ENCODE data around the gene OR4K2. TPM values are rescaled to one million over a fixed set of nuclear protein-coding genes. Genes with fewer than 3 reads are reported as not detected.

Gene OR4K2
- total RNA-seq, 2 donors from 2014 or later = not detected

DNA sequence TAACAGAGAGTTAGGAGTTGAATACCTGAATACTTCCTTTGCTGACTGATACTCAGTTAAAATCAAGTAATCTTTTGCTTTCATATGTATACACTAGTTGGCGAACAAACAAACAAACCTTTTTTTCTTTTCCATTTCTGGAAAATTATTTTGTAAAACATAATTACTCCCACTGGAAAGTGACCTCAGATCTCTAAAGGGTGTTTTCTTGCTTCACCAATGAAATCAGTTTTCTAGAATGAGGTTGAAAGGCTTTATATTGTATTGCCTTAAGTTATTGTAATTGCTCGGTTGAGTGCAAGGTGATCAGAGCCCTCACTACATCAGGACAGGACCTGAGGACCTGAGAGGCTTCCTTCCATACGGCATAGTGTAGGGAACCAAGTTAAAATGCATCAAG lies 55.7 kb downstream of the OR4K2 start, which contains the start of gene OR4K1:
OR4K1 (plus strand) TSS at position 301 of the 400 bp plus-strand sequence. CDS start 4,750 bp downstream, outside the sequence.
- Histone ChIP-seq H3K27ac (no peak within 1 kb of the TSS), H3K27me3 (no peaks in the 10 kb centered on the region), H3K9me3 (no peaks in the 10 kb centered on the region), H3K4me1 (no peaks in the 10 kb centered on the region), H3K4me3 (no peak within 1 kb of the TSS), H3K36me3 (no peaks in the 10 kb centered on the region)
- no peak for DNase-seq (ENCODE audit: low spot score)
- TF ChIP-seq, protein P1, sequence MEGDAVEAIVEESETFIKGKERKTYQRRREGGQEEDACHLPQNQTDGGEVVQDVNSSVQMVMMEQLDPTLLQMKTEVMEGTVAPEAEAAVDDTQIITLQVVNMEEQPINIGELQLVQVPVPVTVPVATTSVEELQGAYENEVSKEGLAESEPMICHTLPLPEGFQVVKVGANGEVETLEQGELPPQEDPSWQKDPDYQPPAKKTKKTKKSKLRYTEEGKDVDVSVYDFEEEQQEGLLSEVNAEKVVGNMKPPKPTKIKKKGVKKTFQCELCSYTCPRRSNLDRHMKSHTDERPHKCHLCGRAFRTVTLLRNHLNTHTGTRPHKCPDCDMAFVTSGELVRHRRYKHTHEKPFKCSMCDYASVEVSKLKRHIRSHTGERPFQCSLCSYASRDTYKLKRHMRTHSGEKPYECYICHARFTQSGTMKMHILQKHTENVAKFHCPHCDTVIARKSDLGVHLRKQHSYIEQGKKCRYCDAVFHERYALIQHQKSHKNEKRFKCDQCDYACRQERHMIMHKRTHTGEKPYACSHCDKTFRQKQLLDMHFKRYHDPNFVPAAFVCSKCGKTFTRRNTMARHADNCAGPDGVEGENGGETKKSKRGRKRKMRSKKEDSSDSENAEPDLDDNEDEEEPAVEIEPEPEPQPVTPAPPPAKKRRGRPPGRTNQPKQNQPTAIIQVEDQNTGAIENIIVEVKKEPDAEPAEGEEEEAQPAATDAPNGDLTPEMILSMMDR (IDR thresholded peaks at IDR 0.05) = no peak

Other genes starting within 250 kb of the OR4K2 start
- not detected for gene OR11H2, start 161.3 kb upstream of the OR4K2 start, total RNA-seq
- gene OR4Q3, start 131.6 kb upstream of the OR4K2 start, total RNA-seq = not detected
- gene OR4M1, start 101.6 kb upstream of the OR4K2 start, total RNA-seq = not detected
- not detected for gene OR4N2, start 71.4 kb upstream of the OR4K2 start, total RNA-seq
- gene OR4K5, start 45.5 kb downstream of the OR4K2 start, total RNA-seq = not detected
- not detected for gene OR4K1, start 55.8 kb downstream of the OR4K2 start, total RNA-seq
- gene OR4K15, start 100.4 kb downstream of the OR4K2 start, total RNA-seq = not detected
- not detected for gene OR4Q2, start 127.0 kb downstream of the OR4K2 start, total RNA-seq
- gene OR4K14, start 144.2 kb downstream of the OR4K2 start, total RNA-seq = not detected
- gene OR4K13, start 160.9 kb downstream of the OR4K2 start, total RNA-seq = not detected
- gene OR4L1, start 184.9 kb downstream of the OR4K2 start, total RNA-seq = not detected
- not detected for gene OR4K17, start 235.6 kb downstream of the OR4K2 start, total RNA-seq

Measured in right atrium auricular region (tissue), 2 donors.